Activated B cell treated with CpG ODN at 0.5 μM for 24 hours (primary cell): Measurements from ENCODE around the gene NPHP1. TPM values are rescaled to one million over a fixed set of nuclear protein-coding genes. Genes with fewer than 3 reads are reported as not detected.
"Not testable (repeated sequence)": the region's sequence is repeated elsewhere in the genome, so short reads cannot be mapped to it uniquely, and the experiment has no call there.

Experiments used
- ATAC-seq: fragments of 200-7000 bp; cut with Tn5 transposase; one replicate; pipeline ENCODE4 v1.10.0; 2021; ENCODE audit warnings: low read depth, mild to moderate bottlenecking, moderate library complexity
- CTCF ChIA-PET: fragments of 350-600 bp; sonication (Branson Sonifier 250); formaldehyde crosslinking; loops from one replicate; lab custom pipeline; 2021; ENCODE audit warnings: antibody characterized with exemption; lab: Charles Lee
- POLR2A ChIA-PET: fragments of 350-600 bp; sonication (Branson Sonifier 250); formaldehyde crosslinking; loops from one replicate; lab custom pipeline; 2021; ENCODE audit warnings: antibody characterized with exemption; lab: Charles Lee
- DNase-seq: peaks from one replicate; pipeline ENCODE4 v3.0.0; 2022
- H3K27ac Mint-ChIP-seq: one replicate; pipeline ENCODE4 v1.8.0; 2020; ENCODE audit warnings: mixed read lengths
- H3K27me3 Mint-ChIP-seq: one replicate; pipeline ENCODE4 v1.8.0; 2021; ENCODE audit warnings: mixed read lengths
- H3K36me3 Mint-ChIP-seq: one replicate; pipeline ENCODE4 v1.8.0; 2021; ENCODE audit warnings: low read depth, mixed read lengths
- H3K4me1 Mint-ChIP-seq: one replicate; pipeline ENCODE4 v1.8.0; 2021; ENCODE audit warnings: mixed read lengths
- H3K4me3 Mint-ChIP-seq: one replicate; pipeline ENCODE4 v1.8.0; 2020; ENCODE audit warnings: mild to moderate bottlenecking, mixed read lengths
- H3K9me3 Mint-ChIP-seq: one replicate; pipeline ENCODE4 v1.8.0; 2020; ENCODE audit warnings: mixed read lengths
- intact Hi-C: fragments of 100-400 bp; cut with micrococcal nuclease; formaldehyde crosslinking; loops from one replicate; pipeline ENCODE4 v1.15.1; 2024
- total RNA-seq: library from RNA; stranded (reverse); gene quantifications from 2 replicates; pipeline ENCODE4 v1.2.3, GENCODE V29; 2022
- TF ChIP-seq, protein P1 (sequence below): fragments of 200-600 bp; IDR thresholded peaks from one replicate; pipeline ENCODE4 v1.8.0; 2022; ENCODE audit warnings: antibody characterized with exemption, mild to moderate bottlenecking

NPHP1 gene
- total RNA-seq, 1 donor from 2014 or later: 1.6 TPM

- no peak overlapping the region for H3K27ac Mint-ChIP-seq
- ChIA-PET CTCF (no interaction called here), POLR2A (no interaction called here)
- TF ChIP-seq, protein P1, sequence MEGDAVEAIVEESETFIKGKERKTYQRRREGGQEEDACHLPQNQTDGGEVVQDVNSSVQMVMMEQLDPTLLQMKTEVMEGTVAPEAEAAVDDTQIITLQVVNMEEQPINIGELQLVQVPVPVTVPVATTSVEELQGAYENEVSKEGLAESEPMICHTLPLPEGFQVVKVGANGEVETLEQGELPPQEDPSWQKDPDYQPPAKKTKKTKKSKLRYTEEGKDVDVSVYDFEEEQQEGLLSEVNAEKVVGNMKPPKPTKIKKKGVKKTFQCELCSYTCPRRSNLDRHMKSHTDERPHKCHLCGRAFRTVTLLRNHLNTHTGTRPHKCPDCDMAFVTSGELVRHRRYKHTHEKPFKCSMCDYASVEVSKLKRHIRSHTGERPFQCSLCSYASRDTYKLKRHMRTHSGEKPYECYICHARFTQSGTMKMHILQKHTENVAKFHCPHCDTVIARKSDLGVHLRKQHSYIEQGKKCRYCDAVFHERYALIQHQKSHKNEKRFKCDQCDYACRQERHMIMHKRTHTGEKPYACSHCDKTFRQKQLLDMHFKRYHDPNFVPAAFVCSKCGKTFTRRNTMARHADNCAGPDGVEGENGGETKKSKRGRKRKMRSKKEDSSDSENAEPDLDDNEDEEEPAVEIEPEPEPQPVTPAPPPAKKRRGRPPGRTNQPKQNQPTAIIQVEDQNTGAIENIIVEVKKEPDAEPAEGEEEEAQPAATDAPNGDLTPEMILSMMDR: no peak
- H3K27me3 Mint-ChIP-seq: peaks cover 28% of the 10 kb centered on the region
- no peaks in the 10 kb centered on the region for H3K36me3 Mint-ChIP-seq
- H3K4me1 Mint-ChIP-seq: no peaks in the 10 kb centered on the region
- ATAC-seq: no peak
- DNase-seq: no peak
- H3K4me3 Mint-ChIP-seq: no peak overlapping the region
- peaks cover 5% of the 10 kb centered on the region for H3K9me3 Mint-ChIP-seq
- intact Hi-C loops: no loop called here
These were observed 103.5 kb downstream of the NPHP1 start for GRCh38 chr2:110101280-110101844.

DNA sequence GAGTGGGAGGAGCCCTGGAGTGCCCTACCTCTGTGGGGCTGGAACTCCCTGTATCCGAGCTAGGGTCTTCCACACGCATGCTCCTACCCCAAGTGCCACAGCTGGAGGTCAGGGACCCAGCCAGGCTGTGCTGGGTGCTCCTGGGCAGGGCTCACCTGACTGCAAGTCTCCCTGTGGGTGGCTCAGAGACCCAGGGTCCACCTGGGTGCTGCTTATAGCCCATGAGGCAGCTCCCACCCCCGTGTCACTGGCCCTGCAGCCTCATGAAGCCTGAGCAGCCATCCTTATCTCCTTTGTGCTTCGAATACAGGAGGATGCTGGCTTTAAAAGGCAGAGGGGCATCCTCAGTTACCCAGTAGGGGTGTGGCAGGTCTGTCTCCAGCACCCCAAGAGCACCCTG lies 103.9 kb downstream of the NPHP1 start:
- H3K27ac Mint-ChIP-seq, H3K4me1 Mint-ChIP-seq, H3K36me3 Mint-ChIP-seq, intact Hi-C loops, H3K9me3 Mint-ChIP-seq, CTCF ChIA-PET, H3K4me3 Mint-ChIP-seq, POLR2A ChIA-PET, ATAC-seq, DNase-seq: not testable (repeated sequence)
- peaks cover 27% of the 10 kb centered on the region for H3K27me3 Mint-ChIP-seq

GRCh38 chr2:110100480-110100879 lies 104.3 kb downstream of the NPHP1 start:
- no peaks in the 10 kb centered on the region for H3K4me1 Mint-ChIP-seq
- peaks cover 5% of the 10 kb centered on the region for H3K9me3 Mint-ChIP-seq
- no peak overlapping the region for H3K27ac Mint-ChIP-seq
- no peak for ATAC-seq
- no peak overlapping the region for H3K4me3 Mint-ChIP-seq
- POLR2A ChIA-PET: no interaction called here
- TF ChIP-seq, protein P1: no peak
- DNase-seq: no peak
- intact Hi-C loops: no loop called here
- H3K27me3 Mint-ChIP-seq: peaks cover 25% of the 10 kb centered on the region
- CTCF ChIA-PET: no interaction called here
- H3K36me3 Mint-ChIP-seq: no peaks in the 10 kb centered on the region

DNA sequence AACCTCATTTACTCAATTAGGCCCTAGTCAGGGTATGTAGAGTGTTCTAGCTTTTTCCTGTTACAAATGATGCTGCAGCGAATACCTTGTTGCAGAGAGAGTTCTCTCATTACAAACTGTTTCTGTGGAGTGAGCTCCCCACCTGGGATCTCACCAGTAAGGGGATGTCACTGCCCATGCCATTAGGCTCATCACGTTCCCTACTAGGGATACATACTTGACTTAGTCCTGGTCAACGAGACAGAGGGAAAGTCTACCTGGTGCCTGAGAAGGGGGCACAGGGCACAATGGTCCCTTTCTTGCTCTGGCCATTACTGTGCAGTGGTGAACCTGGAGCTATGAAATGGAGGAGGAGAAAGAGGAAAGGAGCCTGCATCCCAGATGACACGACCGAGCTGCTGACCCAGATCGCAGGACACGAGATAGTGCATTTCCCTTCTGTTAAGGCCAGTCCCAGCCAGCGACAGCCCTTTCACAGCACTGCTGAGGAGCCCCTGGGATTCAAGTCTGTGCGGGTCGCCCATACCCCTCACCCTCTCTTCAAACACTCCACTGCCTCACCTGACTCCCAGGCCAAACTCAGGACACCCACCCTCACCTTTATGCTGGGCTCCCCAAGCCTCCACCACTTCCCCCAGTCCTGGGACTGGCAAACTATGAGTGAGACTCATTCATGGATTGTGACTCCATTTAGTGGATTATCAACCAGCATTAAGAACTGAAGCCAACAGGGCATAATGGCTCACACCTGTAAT lies 105.2 kb downstream of the NPHP1 start:
- DNase-seq (no peak), ATAC-seq (no peak)
- no peaks in the 10 kb centered on the region for H3K4me1 Mint-ChIP-seq
- POLR2A ChIA-PET: no interaction called here
- H3K27me3 Mint-ChIP-seq: peaks cover 17% of the 10 kb centered on the region
- H3K27ac Mint-ChIP-seq: no peak overlapping the region
- peaks cover 5% of the 10 kb centered on the region for H3K9me3 Mint-ChIP-seq
- TF ChIP-seq, protein P1: no peak
- CTCF ChIA-PET: no interaction called here
- intact Hi-C loops: no loop called here
- H3K36me3 Mint-ChIP-seq: no peaks in the 10 kb centered on the region
- no peak overlapping the region for H3K4me3 Mint-ChIP-seq

DNA sequence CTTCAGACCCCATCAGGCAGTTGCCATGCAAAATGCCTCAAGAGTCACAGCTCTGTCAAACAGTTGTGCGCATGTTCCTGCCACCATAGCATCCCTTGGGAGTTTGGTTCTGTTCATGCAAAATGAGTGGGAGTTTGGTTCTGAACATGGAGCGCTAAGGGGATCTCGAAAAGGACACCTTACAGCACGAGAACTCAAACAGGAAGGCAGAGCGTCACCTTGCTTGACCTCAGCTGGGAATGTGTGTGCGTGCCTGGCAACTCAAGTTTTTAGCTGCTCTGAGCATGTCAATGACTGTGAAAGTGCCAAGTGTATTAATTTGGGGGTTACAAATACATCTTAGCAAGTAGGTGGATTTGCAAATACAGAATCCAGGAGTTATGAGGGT lies 105.8 kb downstream of the NPHP1 start:
- TF ChIP-seq, protein P1: no peak
- CTCF ChIA-PET: no interaction called here
- no peak overlapping the region for H3K4me3 Mint-ChIP-seq
- peaks cover 5% of the 10 kb centered on the region for H3K9me3 Mint-ChIP-seq
- POLR2A ChIA-PET: no interaction called here
- ATAC-seq: no peak
- H3K36me3 Mint-ChIP-seq: no peaks in the 10 kb centered on the region
- peaks cover 12% of the 10 kb centered on the region for H3K27me3 Mint-ChIP-seq
- no peaks in the 10 kb centered on the region for H3K4me1 Mint-ChIP-seq
- DNase-seq: no peak
- intact Hi-C loops: no loop called here
- H3K27ac Mint-ChIP-seq: no peak overlapping the region
